GM20000 (cell line): ENCODE results near the gene TULP1.

ENCODE experiments used
- DNase-seq: peaks from one replicate; pipeline ENCODE4 v3.0.0; 2012; ENCODE audit warnings: low spot score
- TF ChIP-seq, protein P1 (sequence below): IDR thresholded peaks from 2 replicates; pipeline ENCODE4 v1.5.1; 2012; ENCODE audit warnings: mild to moderate bottlenecking, control low read depth; ENCODE audit errors: extremely low read depth, missing control alignments

The TULP1 gene

DNA sequence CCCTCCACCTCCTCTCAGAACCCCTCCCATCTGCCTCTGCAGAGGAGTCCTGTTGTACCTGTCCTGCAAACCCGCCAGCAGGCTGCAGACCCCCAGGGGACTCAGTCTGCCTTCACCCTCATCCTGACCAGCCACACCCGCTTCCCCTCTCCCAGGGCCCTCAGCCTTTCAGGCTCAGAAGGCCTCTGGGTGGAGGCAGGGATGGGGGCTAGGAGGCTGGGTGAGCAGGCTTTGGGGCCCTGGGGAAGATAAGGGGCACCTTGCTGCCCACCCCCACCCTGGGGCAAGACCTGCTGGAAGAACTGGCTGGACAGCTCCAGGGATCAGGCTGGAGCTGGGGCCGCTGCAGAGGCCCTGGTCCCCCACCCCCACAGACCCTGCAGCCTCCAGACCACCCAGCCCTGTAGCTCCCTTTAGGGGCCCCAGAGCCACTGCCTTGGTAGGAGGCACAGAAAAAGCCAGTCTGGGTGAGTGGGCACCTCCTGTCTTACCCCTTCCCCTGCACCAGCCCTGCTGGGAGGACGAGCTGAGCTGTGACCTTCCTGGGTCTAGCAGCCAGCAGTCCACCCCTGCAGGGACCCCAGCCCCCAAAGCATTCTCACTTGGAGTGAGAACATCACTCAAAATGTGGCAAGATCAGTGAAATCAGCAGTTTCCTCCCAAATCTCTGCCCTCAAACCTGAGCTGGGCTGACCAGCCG, 21.0 kb downstream of the TULP1 start:
- DNase-seq = no peak
- TF ChIP-seq, protein P1, sequence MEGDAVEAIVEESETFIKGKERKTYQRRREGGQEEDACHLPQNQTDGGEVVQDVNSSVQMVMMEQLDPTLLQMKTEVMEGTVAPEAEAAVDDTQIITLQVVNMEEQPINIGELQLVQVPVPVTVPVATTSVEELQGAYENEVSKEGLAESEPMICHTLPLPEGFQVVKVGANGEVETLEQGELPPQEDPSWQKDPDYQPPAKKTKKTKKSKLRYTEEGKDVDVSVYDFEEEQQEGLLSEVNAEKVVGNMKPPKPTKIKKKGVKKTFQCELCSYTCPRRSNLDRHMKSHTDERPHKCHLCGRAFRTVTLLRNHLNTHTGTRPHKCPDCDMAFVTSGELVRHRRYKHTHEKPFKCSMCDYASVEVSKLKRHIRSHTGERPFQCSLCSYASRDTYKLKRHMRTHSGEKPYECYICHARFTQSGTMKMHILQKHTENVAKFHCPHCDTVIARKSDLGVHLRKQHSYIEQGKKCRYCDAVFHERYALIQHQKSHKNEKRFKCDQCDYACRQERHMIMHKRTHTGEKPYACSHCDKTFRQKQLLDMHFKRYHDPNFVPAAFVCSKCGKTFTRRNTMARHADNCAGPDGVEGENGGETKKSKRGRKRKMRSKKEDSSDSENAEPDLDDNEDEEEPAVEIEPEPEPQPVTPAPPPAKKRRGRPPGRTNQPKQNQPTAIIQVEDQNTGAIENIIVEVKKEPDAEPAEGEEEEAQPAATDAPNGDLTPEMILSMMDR = no peak

GRCh38 chr6:35490821-35491557, 21.7 kb downstream of the TULP1 start:
- TF ChIP-seq, protein P1 = no peak
- no peak for DNase-seq

DNA sequence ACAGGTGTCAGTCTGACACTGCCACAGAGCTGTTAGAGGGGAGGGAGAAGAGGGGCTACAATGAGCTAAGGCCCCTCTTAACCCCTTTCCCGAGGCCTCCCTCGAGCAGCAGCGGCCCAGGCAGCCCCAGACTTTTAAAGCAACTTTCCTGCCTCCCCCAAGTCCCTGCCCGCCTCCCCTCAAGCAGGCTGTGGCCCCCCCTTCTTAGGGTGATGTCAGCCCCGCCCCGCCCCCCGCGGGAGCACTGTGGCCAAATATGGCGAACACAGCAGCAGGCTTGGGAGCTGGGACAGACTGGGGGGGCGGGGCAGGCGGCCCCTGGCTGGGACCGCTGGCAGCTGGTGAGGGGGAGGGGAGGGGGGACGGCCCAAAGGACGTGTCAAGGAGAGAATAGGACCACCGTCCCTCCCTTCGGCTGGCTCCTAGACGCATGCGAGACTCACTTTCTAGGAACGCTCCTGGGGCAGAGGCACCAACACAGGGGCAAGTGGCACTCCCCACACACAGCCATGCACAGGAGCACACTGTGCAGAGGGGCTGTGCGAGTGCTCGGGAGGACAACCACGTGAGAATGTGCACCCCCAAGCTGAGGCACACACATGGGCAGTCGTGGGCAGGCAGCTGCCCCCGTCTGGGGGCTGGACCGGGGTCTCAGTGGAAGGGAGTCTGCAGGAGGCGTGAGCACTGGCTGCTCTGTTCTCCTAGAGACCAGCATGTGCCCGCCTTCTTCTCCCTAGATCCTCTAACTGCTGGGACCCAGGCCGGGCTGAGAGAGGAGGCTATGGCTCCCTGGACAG, 22.5 kb downstream of the TULP1 start:
- TF ChIP-seq, protein P1 = no peak
- no peak for DNase-seq

GRCh38 chr6:35489066-35489465, 23.6 kb downstream of the TULP1 start:
- DNase-seq = no peak
- TF ChIP-seq, protein P1 = no peak

DNA sequence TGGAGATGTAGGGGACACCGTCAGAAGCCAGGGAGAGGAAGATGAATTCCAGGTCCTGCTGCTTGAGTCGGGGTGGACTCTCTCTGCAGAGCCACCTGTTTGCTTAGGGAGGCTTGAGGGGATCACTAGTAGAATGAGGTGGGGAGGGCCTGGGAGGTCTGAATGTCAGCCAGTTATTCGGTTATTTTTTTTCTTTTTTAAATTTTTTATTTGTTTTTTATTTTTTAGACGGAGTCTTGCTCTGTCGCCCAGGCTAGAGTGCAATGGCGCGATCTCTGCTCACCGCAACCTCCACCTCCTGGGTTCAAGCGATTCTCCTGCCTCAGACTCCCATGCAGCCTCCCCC, 24.2 kb downstream of the TULP1 start:
- no peak for DNase-seq
- TF ChIP-seq, protein P1 = no peak

DNA sequence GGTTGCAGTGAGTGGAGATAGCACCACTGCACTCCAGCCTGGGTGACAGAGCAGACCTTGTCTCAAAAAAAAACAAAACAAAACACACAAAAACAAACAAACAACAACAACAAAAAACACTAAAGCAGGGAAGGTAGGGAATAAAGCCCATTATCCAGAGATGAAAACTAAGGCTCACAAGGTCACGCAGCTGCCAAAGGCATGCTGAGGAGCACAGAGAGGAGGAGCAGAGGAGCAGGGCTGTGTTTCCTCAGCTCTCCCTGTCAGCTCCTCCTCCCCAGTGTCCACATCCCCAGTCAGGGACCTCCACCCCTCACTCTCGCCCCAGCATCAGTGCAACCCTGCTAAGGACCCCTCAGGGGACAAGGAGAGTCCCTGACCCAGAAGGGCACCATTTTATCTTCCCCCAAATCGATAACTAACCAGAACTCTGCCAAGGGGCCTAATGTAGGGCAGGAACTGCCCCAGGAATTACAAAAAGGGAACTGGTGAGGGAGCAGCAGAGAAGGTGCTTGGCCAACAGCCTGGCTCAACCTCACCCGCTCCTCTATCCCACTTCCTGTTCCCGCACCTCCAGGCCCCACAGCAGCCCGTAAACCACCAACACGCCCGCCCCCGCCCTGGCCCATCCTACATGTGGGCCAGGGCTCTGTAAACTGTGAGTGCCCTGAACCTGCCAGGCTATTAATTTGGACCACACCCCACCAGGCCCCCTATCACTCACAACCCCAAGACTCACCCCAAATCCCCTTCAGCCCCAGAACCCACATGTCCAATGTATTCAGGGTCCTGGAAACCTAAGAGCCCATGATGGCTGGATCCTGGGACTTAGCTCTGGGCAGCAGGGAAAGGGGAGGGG, 24.8 kb downstream of the TULP1 start:
- no peak for DNase-seq

More for the DNA sequence above, 24.8 kb downstream of the TULP1 start:
- TF ChIP-seq, protein P1 = no peak
